ENCODE data around the gene GBP4. TPM values are rescaled to one million over a fixed set of nuclear protein-coding genes. Genes with fewer than 3 reads are reported as not detected.

The GBP4 gene
- total RNA-seq, 4 donors from 2014 or later, result 4.4 to 11.6 (median 5.8) TPM

GRCh38 chr1:89199525-89200031 is 836 bp upstream of the GBP4 start:
- peak overlapping the region; percentile 62 to 90 (median 78) for H3K27ac ChIP-seq
- DNase-seq, result no peak
- H3K9me3 ChIP-seq, result no peaks in the 10 kb centered on the region
- H3K27me3 ChIP-seq, result no peaks in the 10 kb centered on the region
- no peaks in the 10 kb centered on the region for H3K36me3 ChIP-seq
- H3K4me3 ChIP-seq, result peak overlapping the region; percentile 48 to 81 (median 55)
- H3K4me1 ChIP-seq, result peaks cover 0 to 8% (median 0%) of the 10 kb centered on the region in 4 donors
- TF ChIP-seq POLR2A (IDR thresholded peaks at IDR 0.05) (no peak), CTCF (IDR thresholded peaks at IDR 0.05) (no peak)

- TF ChIP-seq CTCF (IDR thresholded peaks at IDR 0.05) (no peak), POLR2A (IDR thresholded peaks at IDR 0.05) (no peak)
- DNase-seq, result peak in 1 of 3 donors; percentile 16
- Histone ChIP-seq H3K9me3 (no peaks in the 10 kb centered on the region), H3K36me3 (peaks cover 0 to 6% (median 0%) of the 10 kb centered on the region in 3 donors), H3K4me3 (peak overlapping the region; percentile 48 to 81 (median 55)), H3K27ac (peak overlapping the region; percentile 62 to 90 (median 78)), H3K27me3 (no peaks in the 10 kb centered on the region), H3K4me1 (peaks cover 0 to 8% (median 0%) of the 10 kb centered on the region in 4 donors)
Measured at GRCh38 chr1:89198081-89198480, 661 bp downstream of the GBP4 start.

- no peak for TF ChIP-seq CTCF (IDR thresholded peaks at IDR 0.05)
- TF ChIP-seq POLR2A (IDR thresholded peaks at IDR 0.05), result no peak
- no peak overlapping the region for H3K4me3 ChIP-seq
- no peak overlapping the region for H3K27ac ChIP-seq
- H3K36me3 ChIP-seq, result peaks cover 0 to 13% (median 0%) of the 10 kb centered on the region in 3 donors
- H3K27me3 ChIP-seq, result no peaks in the 10 kb centered on the region
- DNase-seq, result no peak
- peaks cover 0 to 8% (median 0%) of the 10 kb centered on the region in 4 donors for H3K4me1 ChIP-seq
- H3K9me3 ChIP-seq, result no peaks in the 10 kb centered on the region
Measured at GRCh38 chr1:89195476-89195875, 3.3 kb downstream of the GBP4 start.

- no peaks in the 10 kb centered on the region for H3K27me3 ChIP-seq
- H3K4me3 ChIP-seq, result no peak overlapping the region
- TF ChIP-seq CTCF (IDR thresholded peaks at IDR 0.05) (no peak), POLR2A (IDR thresholded peaks at IDR 0.05) (no peak)
- H3K4me1 ChIP-seq, result no peaks in the 10 kb centered on the region
- no peaks in the 10 kb centered on the region for H3K9me3 ChIP-seq
- peaks cover 0 to 28% (median 0%) of the 10 kb centered on the region in 3 donors for H3K36me3 ChIP-seq
- H3K27ac ChIP-seq, result no peak overlapping the region
- DNase-seq, result no peak
Measured at GRCh38 chr1:89191314-89191713, 7.4 kb downstream of the GBP4 start.

GRCh38 chr1:89190017-89190416 is 8.7 kb downstream of the GBP4 start:
- Histone ChIP-seq H3K4me3 (no peak overlapping the region), H3K27ac (no peak overlapping the region), H3K27me3 (no peaks in the 10 kb centered on the region), H3K36me3 (peaks cover 0 to 34% (median 0%) of the 10 kb centered on the region in 3 donors), H3K9me3 (no peaks in the 10 kb centered on the region), H3K4me1 (no peaks in the 10 kb centered on the region)
- no peak for TF ChIP-seq CTCF (IDR thresholded peaks at IDR 0.05)
- TF ChIP-seq POLR2A (IDR thresholded peaks at IDR 0.05), result no peak
- DNase-seq, result no peak
